CD14-positive monocyte (primary cell): Measurements from ENCODE around the gene ZNF334. TPM values are rescaled to one million over a fixed set of nuclear protein-coding genes. Genes with fewer than 3 reads are reported as not detected.

Source experiments
- DNase-seq, 3 donors: peaks; one replicate each; pipeline ENCODE4 v3.0.0-alpha.2; 2011 to 2022
- H2AFZ ChIP-seq: 2 replicates; pipeline ENCODE4 v1.6.0; 2012; ENCODE audit warnings: mild to moderate bottlenecking, low read depth, low read length, inconsistent platforms; ENCODE audit not compliant: insufficient read depth, poor library complexity, severe bottlenecking
- H3K27ac ChIP-seq, 2 donors: 1 replicate in 1 of 2; 2 replicates in 1 of 2; pipeline ENCODE4 v1.5.1; 2012 to 2013; ENCODE audit warnings: low read length in 2 of 2, control low read depth in 1 of 2, inconsistent platforms in 1 of 2, low read depth in 1 of 2, mild to moderate bottlenecking in 1 of 2
- H3K27me3 ChIP-seq, 2 donors: one replicate each; pipeline versions ENCODE4 v1.6.0 to v1.6.1; 2011 to 2013; ENCODE audit warnings: low read length in 2 of 2; ENCODE audit not compliant: control insufficient read depth in 2 of 2, insufficient read depth in 2 of 2
- H3K36me3 ChIP-seq, 2 donors: replicated peaks in 1 of 2; 1 replicate in 1 of 2; 2 replicates in 1 of 2; pipeline versions ENCODE4 v1.5.1 to v1.6.1; 2012 to 2013; ENCODE audit warnings: low read length in 2 of 2, control low read depth in 1 of 2, inconsistent platforms in 1 of 2, mild to moderate bottlenecking in 1 of 2; ENCODE audit not compliant: insufficient read depth in 2 of 2, control insufficient read depth in 1 of 2
- H3K4me1 ChIP-seq, 2 donors: 1 replicate in 1 of 2; 2 replicates in 1 of 2; pipeline versions ENCODE4 v1.5.1 to v1.6.1; 2012 to 2013; ENCODE audit warnings: low read length in 2 of 2, control low read depth in 1 of 2, inconsistent platforms in 1 of 2, mild to moderate bottlenecking in 1 of 2, moderate library complexity in 1 of 2; ENCODE audit not compliant: insufficient read depth in 2 of 2, control insufficient read depth in 1 of 2
- H3K4me2 ChIP-seq: replicated peaks from 2 replicates; pipeline ENCODE3; 2012; ENCODE audit warnings: low read length, moderate library complexity, mild to moderate bottlenecking; ENCODE audit not compliant: poor library complexity, severe bottlenecking; ENCODE audit errors: extremely low read depth
- H3K4me3 ChIP-seq, 3 experiments: fragments of 200-600 bp in 1 of 3; sonication (generic) in 1 of 3; replicated peaks in 1 of 3; 1 replicate in 2 of 3; 2 replicates in 1 of 3; pipeline ENCODE4 v1.5.1; 2011 to 2013; ENCODE audit warnings: low read length in 3 of 3, mild to moderate bottlenecking in 3 of 3, control low read depth in 2 of 3, low read depth in 2 of 3, inconsistent platforms in 1 of 3, moderate library complexity in 1 of 3
- H3K79me2 ChIP-seq: 2 replicates; pipeline ENCODE4 v1.6.0; 2012; ENCODE audit warnings: mild to moderate bottlenecking, control low read depth, inconsistent platforms, low read length, moderate library complexity; ENCODE audit not compliant: insufficient read depth
- H3K9ac ChIP-seq: 2 replicates; pipeline ENCODE4 v1.6.0; 2017; ENCODE audit warnings: low read length, mild to moderate bottlenecking; ENCODE audit not compliant: insufficient read depth, poor library complexity, severe bottlenecking
- H3K9me3 ChIP-seq, 2 donors: replicated peaks in 1 of 2; 1 replicate in 1 of 2; 2 replicates in 1 of 2; pipeline versions ENCODE4 v1.5.1 to v1.6.1; 2012 to 2013; ENCODE audit warnings: low read length in 2 of 2, control low read depth in 1 of 2; ENCODE audit not compliant: control insufficient read depth in 1 of 2, insufficient read depth in 1 of 2
- H4K20me1 ChIP-seq: 2 replicates; pipeline ENCODE4 v1.6.0; 2012; ENCODE audit warnings: mild to moderate bottlenecking, low read length, control low read depth, moderate library complexity; ENCODE audit not compliant: insufficient read depth
- H3K27ac Mint-ChIP-seq, 7 donors: one replicate each; pipeline ENCODE4 v1.8.0; 2020; ENCODE audit warnings: mild to moderate bottlenecking in 7 of 7, mixed read lengths in 7 of 7, moderate library complexity in 6 of 7, inconsistent platforms in 2 of 7
- H3K27me3 Mint-ChIP-seq, 3 donors: one replicate each; pipeline ENCODE4 v1.8.0; 2021 to 2022; ENCODE audit warnings: low read depth in 3 of 3, mild to moderate bottlenecking in 3 of 3, mixed read lengths in 3 of 3, moderate library complexity in 3 of 3, inconsistent platforms in 1 of 3
- H3K36me3 Mint-ChIP-seq, 2 donors: one replicate each; pipeline ENCODE4 v1.8.0; 2020; ENCODE audit warnings: mixed read lengths in 2 of 2, inconsistent platforms in 1 of 2, mild to moderate bottlenecking in 1 of 2
- H3K4me1 Mint-ChIP-seq: one replicate; pipeline ENCODE4 v1.8.0; 2020; ENCODE audit warnings: mild to moderate bottlenecking, mixed read lengths
- H3K4me3 Mint-ChIP-seq, 2 donors: one replicate each; pipeline ENCODE4 v1.8.0; 2020; ENCODE audit warnings: mild to moderate bottlenecking in 2 of 2, mixed read lengths in 2 of 2, moderate library complexity in 1 of 2
- H3K9me3 Mint-ChIP-seq, 7 donors: one replicate each; pipeline ENCODE4 v1.8.0; 2020 to 2022; ENCODE audit warnings: mixed read lengths in 7 of 7, mild to moderate bottlenecking in 6 of 7, moderate library complexity in 6 of 7, inconsistent platforms in 2 of 7
- WGBS: methylation state at CpG from one replicate; pipeline ENCODE4 v1.1.5; 2013; ENCODE audit warnings: missing lambda C conversion rate; ENCODE audit not compliant: insufficient coverage; 5-methylcytosine and 5-hydroxymethylcytosine counted together
- intact Hi-C, 2 donors: fragments of 100-400 bp; cut with micrococcal nuclease; formaldehyde crosslinking; loops; one replicate each; pipeline versions ENCODE4 v1.15.0 to v1.15.1; 2023
- polyA plus RNA-seq, 3 donors: library from polyadenylated mRNA; depleted of rRNA in 1 of 3; unstranded in 2 of 3; stranded (reverse) in 1 of 3; fragments of 300-500 nt in 2 of 3; fragments of >200 nt in 1 of 3; fragmentation: Illumina TruSeq in 2 of 3; gene quantifications; 1 replicate in 2 of 3; 2 replicates in 1 of 3; pipeline ENCODE4 v1.2.3, GENCODE V29; 2012 to 2021
- TF ChIP-seq, protein P1 (sequence below): fragments of 200-600 bp; IDR thresholded peaks from one replicate; pipeline ENCODE4 v1.8.0; 2022; ENCODE audit warnings: antibody characterized with exemption, mild to moderate bottlenecking

The ZNF334 gene
- polyA plus RNA-seq, 3 donors, result 0.04 TPM; not detected in 2

DNA sequence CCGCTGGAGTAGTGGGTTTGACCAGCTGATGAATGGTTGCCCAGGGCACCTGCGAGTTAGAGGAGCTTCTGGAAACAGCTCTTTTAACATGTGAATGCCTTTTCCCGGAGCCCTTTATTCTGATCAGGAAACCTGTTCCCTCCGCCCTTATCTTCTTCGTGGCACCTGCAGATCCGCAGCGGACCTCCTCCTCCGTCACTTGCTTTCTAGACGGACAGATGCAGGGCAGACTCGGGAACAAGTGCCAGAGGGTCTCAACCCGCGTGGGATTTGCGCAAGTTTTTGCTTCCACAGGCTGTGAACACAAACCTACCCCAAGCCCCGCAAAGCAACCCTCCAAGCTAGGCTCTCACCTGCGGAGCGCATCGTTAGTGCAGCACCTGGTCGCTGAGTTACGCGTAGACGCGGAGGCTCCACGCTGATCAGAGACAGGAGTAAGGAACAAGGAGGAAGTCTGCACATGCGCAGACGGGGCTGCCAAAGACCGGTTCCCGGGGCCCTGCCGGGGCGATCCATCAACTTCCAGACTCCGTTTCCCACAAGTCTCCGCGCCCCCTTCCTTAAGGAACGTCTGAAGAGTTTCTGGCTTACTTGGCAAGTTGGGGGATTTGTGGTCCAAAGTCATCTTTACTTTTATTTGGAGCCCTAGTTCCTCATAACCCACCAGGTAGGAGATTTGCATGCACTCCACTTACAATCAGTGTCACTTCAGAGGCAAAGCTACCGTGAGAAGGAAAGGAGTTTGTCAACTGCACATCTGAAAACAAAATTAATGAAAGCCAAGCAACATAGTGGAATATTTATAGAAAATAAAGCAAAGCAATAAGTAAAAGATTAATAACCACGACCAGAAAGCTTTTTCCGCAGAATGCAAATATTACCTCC, 54.3 kb downstream of the ZNF334 start:
- TF ChIP-seq, protein P1, sequence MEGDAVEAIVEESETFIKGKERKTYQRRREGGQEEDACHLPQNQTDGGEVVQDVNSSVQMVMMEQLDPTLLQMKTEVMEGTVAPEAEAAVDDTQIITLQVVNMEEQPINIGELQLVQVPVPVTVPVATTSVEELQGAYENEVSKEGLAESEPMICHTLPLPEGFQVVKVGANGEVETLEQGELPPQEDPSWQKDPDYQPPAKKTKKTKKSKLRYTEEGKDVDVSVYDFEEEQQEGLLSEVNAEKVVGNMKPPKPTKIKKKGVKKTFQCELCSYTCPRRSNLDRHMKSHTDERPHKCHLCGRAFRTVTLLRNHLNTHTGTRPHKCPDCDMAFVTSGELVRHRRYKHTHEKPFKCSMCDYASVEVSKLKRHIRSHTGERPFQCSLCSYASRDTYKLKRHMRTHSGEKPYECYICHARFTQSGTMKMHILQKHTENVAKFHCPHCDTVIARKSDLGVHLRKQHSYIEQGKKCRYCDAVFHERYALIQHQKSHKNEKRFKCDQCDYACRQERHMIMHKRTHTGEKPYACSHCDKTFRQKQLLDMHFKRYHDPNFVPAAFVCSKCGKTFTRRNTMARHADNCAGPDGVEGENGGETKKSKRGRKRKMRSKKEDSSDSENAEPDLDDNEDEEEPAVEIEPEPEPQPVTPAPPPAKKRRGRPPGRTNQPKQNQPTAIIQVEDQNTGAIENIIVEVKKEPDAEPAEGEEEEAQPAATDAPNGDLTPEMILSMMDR, result no peak
- H3K79me2 ChIP-seq, result no peaks in the 10 kb centered on the region
- no peak overlapping the region for H3K9ac ChIP-seq
- H3K36me3 ChIP-seq, result no peaks in the 10 kb centered on the region
- H3K27ac Mint-ChIP-seq, result no peak overlapping the region
- H3K27ac ChIP-seq, result no peak overlapping the region
- DNase-seq, result peak in 1 of 3 donors; percentile 18
- H3K9me3 ChIP-seq, result peaks cover 12 to 26% of the 10 kb centered on the region in 2 donors
- H3K36me3 Mint-ChIP-seq, result no peaks in the 10 kb centered on the region
- peaks cover 9 to 25% (median 19%) of the 10 kb centered on the region in 7 donors for H3K9me3 Mint-ChIP-seq
- WGBS, result 8% methylated on average over 24 of the region's 36 CpGs
- intact Hi-C loops, result no loop called here
- H3K4me3 ChIP-seq, result no peak overlapping the region
- peak overlapping the region; percentile 14 to 58 for H3K4me3 Mint-ChIP-seq
- peaks cover 0 to 7% of the 10 kb centered on the region in 2 donors for H3K4me1 ChIP-seq
- H4K20me1 ChIP-seq, result no peaks in the 10 kb centered on the region
- peaks cover 4 to 20% of the 10 kb centered on the region in 2 donors for H3K27me3 ChIP-seq
- H3K4me2 ChIP-seq, result peak overlapping the region; percentile 47
- H3K27me3 Mint-ChIP-seq, result peaks cover 8 to 23% (median 16%) of the 10 kb centered on the region in 3 donors
- peaks cover 8% of the 10 kb centered on the region for H3K4me1 Mint-ChIP-seq
- H2AFZ ChIP-seq, result peak overlapping the region; percentile 48

DNA sequence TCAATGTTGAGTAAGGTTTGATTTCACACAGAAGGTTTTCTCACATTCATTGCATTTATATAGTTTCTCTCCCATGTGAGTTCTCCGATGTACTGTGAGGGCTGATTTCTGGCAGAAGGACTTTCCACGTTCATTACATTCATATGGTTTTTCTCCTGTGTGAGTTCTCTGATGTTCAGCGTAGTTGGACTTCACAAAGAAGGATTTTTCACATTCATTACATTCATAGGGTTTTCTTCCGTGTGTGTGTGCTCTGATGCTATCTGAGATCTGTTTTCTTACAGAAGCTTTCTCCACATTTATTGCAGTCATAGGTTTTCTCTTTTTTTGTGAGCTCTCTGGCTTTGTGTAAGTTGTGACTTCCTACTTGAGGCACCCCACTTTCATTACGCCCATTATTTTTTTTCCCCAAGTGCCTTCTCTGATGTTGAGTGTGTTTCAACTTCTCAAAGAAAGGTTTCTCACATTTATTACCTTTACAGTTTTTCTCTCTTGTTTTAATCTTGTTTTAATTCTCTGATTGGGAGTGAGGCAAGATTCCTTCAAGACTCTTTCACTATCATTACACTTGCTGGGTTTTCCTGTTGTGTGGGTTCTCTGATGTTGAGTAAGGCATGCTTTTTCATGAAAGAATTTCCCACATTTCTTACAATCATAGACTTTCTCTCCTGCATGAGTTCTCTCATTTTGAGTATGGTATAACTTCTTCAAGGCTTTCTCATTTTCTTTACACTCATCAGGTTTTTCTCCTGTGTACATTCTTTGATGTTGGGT, 56.9 kb downstream of the ZNF334 start:
- no peak overlapping the region for H3K4me2 ChIP-seq
- Mint-ChIP-seq H3K27me3 (peaks cover 7 to 20% (median 16%) of the 10 kb centered on the region in 3 donors), H3K36me3 (no peaks in the 10 kb centered on the region), H3K9me3 (peaks cover 9 to 23% (median 19%) of the 10 kb centered on the region in 7 donors), H3K4me3 (no peak overlapping the region), H3K27ac (no peak overlapping the region), H3K4me1 (peaks cover 8% of the 10 kb centered on the region)
- peaks cover 12 to 26% of the 10 kb centered on the region in 2 donors for H3K9me3 ChIP-seq
- H3K9ac ChIP-seq, result no peak overlapping the region
- peaks cover 4 to 20% of the 10 kb centered on the region in 2 donors for H3K27me3 ChIP-seq
- no peaks in the 10 kb centered on the region for H3K79me2 ChIP-seq
- no peaks in the 10 kb centered on the region for H4K20me1 ChIP-seq
- no peak overlapping the region for H3K27ac ChIP-seq
- TF ChIP-seq, protein P1, result no peak
- H3K36me3 ChIP-seq, result no peaks in the 10 kb centered on the region
- DNase-seq, result no peak
- H2AFZ ChIP-seq, result no peak overlapping the region
- WGBS, result no CpG with 5 or more reads among the region's 5 CpGs
- H3K4me1 ChIP-seq, result peaks cover 0 to 7% of the 10 kb centered on the region in 2 donors
- no peak overlapping the region for H3K4me3 ChIP-seq
- intact Hi-C loops, result no loop called here
